GM12874 (cell line): Measurements from ENCODE around the gene IL17C.

Experiments used
- CTCF ChIP-seq: IDR thresholded peaks from 2 replicates; pipeline ENCODE4 v1.5.1; 2011; ENCODE audit warnings: low read depth, mild to moderate bottlenecking, control low read depth, low read length, moderate library complexity; ENCODE audit not compliant: insufficient read depth

The IL17C gene

DNA sequence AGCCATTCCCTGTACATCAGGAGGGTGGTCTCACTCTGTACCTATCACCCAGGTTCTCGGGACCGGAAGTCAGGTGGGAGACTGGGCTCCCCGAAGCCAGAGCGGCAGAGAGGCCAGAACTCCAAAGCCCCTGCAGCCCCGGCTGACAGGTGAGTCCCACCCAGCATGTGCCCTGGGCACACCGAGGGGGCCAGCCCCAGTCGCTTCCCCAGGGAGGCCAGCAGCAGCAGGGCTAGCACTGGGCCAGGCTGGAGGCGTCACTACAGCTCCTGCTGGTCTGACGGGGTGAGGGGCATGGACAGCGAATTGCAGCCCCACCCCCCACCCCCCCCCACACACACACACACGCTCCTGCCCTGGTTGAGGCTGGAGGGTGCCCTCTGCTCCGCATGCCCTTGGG is 7.9 kb upstream of the IL17C start:
- no peak for TF ChIP-seq CTCF

DNA sequence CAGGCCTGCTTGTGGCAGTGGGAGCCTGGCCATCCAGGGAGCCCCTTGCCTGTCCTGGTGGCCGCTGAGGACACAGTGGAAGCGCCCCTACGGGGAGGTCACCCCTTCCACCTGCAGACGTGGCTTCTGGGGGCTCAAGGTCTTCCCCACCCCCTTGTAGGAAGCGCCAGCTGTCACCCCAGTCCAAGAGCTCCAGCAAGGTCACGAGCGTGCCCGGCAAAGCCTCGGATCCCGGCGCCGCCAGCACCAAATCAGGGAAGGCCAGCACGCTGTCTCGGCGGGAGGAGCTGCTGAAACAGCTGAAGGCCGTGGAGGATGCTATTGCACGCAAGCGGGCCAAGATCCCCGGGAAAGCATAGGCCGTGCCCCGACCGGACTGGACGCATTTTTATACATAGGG is 7.4 kb upstream of the IL17C start:
- TF ChIP-seq CTCF: no peak

DNA sequence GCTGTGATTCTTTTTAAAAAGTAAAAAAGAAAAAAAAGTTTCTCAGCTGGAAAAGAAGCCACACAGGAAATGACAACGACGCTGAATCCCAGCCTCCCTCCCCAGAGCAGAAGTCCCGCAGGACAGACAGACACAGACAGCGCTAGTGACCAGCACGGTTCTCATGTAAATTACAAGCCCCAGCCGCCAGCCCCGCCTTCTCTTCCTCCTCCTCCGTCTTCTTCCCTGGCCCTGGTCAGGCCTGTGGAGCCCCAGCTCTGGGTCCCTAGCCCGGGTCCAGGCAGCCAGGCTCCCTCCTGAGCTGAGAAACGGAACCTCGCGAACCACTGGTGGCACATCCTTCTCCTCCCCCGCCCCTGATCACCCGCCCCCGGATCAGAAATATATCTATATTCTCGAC is 7.0 kb upstream of the IL17C start:
- no peak for TF ChIP-seq CTCF

DNA sequence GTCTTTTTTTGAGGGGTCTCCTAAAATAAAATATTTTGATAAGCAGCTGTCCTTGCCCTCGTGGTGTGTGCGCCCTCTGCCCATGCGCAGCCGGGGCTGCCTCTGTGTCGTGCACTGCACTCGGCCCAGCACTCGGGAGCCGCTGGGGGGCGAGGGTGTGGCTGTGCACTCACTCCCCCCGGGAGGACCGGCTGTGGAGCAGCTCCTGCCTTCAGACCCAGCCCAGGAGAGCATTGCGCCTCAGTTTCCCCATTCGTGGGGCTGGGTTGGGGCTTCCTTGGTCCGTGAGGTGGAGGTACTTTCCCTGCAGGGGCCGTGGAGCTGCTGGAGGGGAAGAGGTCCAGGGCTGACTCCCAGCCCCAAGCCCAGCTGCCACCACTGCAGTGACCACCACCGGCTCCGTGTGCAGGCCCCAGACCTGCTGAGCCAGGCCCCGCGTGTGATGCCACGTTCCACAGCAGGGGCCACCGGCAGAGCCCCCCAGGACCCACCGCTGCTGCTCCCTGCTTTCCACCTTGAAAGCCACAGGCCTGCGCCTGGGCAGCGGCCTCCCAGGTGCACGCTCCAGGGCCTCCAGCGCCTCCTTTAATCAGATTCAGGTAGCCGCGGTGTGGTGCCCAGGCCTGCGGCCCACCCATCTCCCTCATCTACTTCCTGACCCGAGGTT is 6.3 kb upstream of the IL17C start:
- no peak for TF ChIP-seq CTCF

- no peak for TF ChIP-seq CTCF
Observed at GRCh38 chr16:88632587-88632930, 5.8 kb upstream of the IL17C start.

DNA sequence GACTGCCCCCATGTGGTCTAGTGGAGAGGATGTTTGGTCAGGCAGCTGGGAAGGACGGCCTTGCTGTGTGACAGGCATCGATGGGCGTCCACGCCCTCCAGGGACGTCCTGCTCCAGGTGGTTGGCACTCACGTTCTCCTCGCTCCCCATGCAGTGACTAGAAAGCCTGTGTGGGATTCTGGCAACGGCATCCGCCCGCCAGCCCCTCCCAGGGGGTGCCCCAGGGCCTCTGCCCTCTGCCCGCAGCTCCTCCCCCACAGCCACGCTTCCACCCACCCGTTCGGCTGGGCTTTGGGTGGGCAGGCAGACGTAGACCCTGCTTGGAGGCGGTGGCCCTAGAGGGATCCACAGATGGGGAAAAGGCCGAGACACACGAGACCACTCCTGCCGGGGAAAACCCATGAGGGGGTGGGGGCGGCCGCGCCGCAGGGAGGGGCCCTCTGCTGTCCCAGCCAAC is 4.7 kb upstream of the IL17C start:
- TF ChIP-seq CTCF: peak; percentile 61

DNA sequence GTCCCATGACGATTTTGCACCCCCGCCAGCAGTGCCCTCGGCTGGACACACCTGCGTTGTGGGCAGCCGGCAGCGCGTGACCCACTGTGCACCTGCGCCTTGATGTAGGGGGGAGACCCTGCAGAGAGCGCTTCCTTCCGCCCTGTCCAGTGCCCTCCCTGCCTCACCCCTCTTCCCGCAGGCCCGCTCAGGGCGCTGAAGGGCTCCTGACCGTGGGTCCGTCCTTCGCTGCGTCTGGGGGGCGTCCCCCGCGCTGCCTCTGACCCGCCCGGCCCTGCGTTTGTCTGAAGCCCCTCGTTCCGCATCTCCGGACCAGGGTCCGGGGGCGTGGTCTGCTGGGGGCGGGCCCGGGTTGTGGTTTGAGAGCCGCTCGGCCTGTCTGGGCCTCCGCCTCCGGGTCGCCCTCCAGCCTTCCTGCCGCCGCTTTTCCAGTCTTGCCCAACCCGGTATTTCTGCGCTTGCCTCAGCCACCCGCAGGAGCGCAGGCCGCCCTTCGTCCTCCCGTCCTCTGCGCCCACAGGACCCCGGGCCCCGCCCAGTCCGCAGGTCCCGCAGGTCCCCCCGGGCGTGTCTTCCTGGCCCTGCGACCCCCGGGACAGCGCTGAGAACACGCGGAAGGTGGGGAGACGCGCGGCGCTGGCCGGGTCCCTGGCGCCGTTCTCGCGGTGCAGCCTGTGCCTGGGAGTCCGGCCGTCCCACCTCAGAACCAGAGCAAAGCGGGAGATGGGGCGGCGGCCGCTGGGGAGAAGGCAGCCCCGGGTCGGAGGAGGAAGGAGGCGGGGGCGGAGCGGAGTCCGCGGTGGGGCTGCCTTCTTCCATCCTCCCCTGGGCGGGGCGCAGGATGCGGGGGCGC is 4.0 kb upstream of the IL17C start:
- no peak for TF ChIP-seq CTCF
